HL-60 (cell line): ENCODE data around the gene NFATC4.

Experiments used
- GABPA ChIP-seq: IDR thresholded peaks from 2 replicates; pipeline ENCODE4 v1.6.1; 2012; ENCODE audit warnings: low read depth
- POLR2AphosphoS5 ChIP-seq: IDR thresholded peaks from 2 replicates; pipeline ENCODE4 v1.6.1; 2012; ENCODE audit warnings: low read depth
- TF ChIP-seq, protein P1 (sequence below): IDR thresholded peaks from one replicate; pipeline ENCODE4 v1.5.1; 2011; ENCODE audit warnings: low read length, control low read depth, inconsistent platforms; ENCODE audit not compliant: insufficient read depth
- TF ChIP-seq, protein P2 (sequence below): IDR thresholded peaks from 2 replicates; pipeline ENCODE4 v1.6.1; 2012; ENCODE audit warnings: low read depth; ENCODE audit not compliant: insufficient replicate concordance

DNA sequence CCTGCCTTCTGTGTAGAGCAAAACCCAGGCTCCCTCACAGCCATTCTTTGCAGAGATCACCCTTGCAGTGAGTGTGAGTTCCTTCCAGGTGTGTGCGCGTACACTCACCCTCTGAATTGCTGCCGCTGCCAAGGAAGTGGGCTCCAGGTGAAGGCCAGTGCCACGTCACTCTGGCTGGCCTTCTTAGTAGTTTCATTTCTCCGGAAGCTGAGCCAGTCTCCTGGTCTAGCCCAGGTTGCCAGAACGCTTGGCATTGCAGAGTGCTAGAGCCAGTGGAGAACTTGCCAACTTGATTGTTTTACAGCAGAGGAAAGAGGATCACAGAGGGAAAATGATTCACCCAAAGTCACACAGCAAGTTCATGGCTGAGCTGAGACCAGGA lies 50.5 kb downstream of the NFATC4 start:
- TF ChIP-seq, protein P1, sequence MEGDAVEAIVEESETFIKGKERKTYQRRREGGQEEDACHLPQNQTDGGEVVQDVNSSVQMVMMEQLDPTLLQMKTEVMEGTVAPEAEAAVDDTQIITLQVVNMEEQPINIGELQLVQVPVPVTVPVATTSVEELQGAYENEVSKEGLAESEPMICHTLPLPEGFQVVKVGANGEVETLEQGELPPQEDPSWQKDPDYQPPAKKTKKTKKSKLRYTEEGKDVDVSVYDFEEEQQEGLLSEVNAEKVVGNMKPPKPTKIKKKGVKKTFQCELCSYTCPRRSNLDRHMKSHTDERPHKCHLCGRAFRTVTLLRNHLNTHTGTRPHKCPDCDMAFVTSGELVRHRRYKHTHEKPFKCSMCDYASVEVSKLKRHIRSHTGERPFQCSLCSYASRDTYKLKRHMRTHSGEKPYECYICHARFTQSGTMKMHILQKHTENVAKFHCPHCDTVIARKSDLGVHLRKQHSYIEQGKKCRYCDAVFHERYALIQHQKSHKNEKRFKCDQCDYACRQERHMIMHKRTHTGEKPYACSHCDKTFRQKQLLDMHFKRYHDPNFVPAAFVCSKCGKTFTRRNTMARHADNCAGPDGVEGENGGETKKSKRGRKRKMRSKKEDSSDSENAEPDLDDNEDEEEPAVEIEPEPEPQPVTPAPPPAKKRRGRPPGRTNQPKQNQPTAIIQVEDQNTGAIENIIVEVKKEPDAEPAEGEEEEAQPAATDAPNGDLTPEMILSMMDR = no peak
- no peak for TF ChIP-seq POLR2AphosphoS5
- TF ChIP-seq, protein P2, sequence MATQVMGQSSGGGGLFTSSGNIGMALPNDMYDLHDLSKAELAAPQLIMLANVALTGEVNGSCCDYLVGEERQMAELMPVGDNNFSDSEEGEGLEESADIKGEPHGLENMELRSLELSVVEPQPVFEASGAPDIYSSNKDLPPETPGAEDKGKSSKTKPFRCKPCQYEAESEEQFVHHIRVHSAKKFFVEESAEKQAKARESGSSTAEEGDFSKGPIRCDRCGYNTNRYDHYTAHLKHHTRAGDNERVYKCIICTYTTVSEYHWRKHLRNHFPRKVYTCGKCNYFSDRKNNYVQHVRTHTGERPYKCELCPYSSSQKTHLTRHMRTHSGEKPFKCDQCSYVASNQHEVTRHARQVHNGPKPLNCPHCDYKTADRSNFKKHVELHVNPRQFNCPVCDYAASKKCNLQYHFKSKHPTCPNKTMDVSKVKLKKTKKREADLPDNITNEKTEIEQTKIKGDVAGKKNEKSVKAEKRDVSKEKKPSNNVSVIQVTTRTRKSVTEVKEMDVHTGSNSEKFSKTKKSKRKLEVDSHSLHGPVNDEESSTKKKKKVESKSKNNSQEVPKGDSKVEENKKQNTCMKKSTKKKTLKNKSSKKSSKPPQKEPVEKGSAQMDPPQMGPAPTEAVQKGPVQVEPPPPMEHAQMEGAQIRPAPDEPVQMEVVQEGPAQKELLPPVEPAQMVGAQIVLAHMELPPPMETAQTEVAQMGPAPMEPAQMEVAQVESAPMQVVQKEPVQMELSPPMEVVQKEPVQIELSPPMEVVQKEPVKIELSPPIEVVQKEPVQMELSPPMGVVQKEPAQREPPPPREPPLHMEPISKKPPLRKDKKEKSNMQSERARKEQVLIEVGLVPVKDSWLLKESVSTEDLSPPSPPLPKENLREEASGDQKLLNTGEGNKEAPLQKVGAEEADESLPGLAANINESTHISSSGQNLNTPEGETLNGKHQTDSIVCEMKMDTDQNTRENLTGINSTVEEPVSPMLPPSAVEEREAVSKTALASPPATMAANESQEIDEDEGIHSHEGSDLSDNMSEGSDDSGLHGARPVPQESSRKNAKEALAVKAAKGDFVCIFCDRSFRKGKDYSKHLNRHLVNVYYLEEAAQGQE = no peak
- TF ChIP-seq GABPA = no peak
